K562 (cell line): ENCODE results near the gene BOLA3. TPM values are rescaled to one million over a fixed set of nuclear protein-coding genes. Genes with fewer than 3 reads are reported as not detected.
A peak's percentile ranks its signal among the peaks of the same experiment; 100 is the strongest.

Experiments
- BRD4 ChIP-seq: fragments of 200-600 bp; sonication (generic); IDR thresholded peaks from 2 replicates; pipeline ENCODE4 v1.6.1; 2017; ENCODE audit warnings: inconsistent platforms
- CBFA2T2 ChIP-seq: fragments of 450-650 bp; conservative IDR thresholded peaks from 2 replicates; pipeline ENCODE4 v1.6.1; 2017; ENCODE audit warnings: mild to moderate bottlenecking
- CBX8 ChIP-seq: fragments of 200-600 bp; sonication (generic); IDR thresholded peaks from 2 replicates; pipeline ENCODE4 v1.6.1; 2012; ENCODE audit warnings: borderline replicate concordance, mixed run types, low read depth, mild to moderate bottlenecking, moderate library complexity, mixed read lengths, low read length, control low read depth, inconsistent platforms; ENCODE audit not compliant: poor library complexity, severe bottlenecking; ENCODE audit errors: extremely low read depth
- CREM ChIP-seq: IDR thresholded peaks from 2 replicates; pipeline ENCODE4 v1.6.1; 2014; ENCODE audit warnings: antibody characterized with exemption, low read depth
- CTCFL ChIP-seq: IDR thresholded peaks from 2 replicates; pipeline ENCODE4 v1.6.1; 2011; ENCODE audit warnings: borderline replicate concordance, low read depth, mild to moderate bottlenecking, moderate library complexity, low read length; ENCODE audit not compliant: insufficient read depth, poor library complexity, severe bottlenecking
- HLTF ChIP-seq: fragments of 450-650 bp; IDR thresholded peaks from 2 replicates; pipeline ENCODE4 v1.6.1; 2016
- KLF6 ChIP-seq: fragments of 250-450 bp; sonication (Bioruptor Pico); IDR thresholded peaks from 2 replicates; pipeline ENCODE4 v1.4.0; 2020; ENCODE audit warnings: mild to moderate bottlenecking, moderate library complexity, borderline replicate concordance
- LARP7 ChIP-seq: fragments of 450-650 bp; IDR thresholded peaks from 2 replicates; pipeline ENCODE4 v1.6.1; 2016
- MED1 ChIP-seq: sonication (generic); formaldehyde crosslinking; IDR thresholded peaks from 2 replicates; pipeline ENCODE4 v1.8.1; 2023; ENCODE audit warnings: missing genetic modification reagents, borderline replicate concordance
- NCOA2 ChIP-seq, 2 experiments: fragments of 450-650 bp; IDR thresholded peaks; 2 replicates each; pipeline ENCODE4 v1.6.1; 2018; ENCODE audit warnings: mild to moderate bottlenecking in 2 of 2, moderate library complexity in 1 of 2; ENCODE audit not compliant: partially characterized antibody in 2 of 2
- RB1 ChIP-seq: fragments of 450-650 bp; IDR thresholded peaks from 2 replicates; pipeline ENCODE4 v1.6.1; 2017; ENCODE audit warnings: low read depth, mild to moderate bottlenecking
- RBM22 ChIP-seq: fragments of 200-400 bp; formaldehyde crosslinking; IDR thresholded peaks from 2 replicates; pipeline ENCODE4 v1.6.1; 2018; ENCODE audit warnings: low read length, low read depth; ENCODE audit not compliant: poor library complexity, severe bottlenecking
- SMAD1 ChIP-seq: fragments of 150-350 bp; IDR thresholded peaks from 2 replicates; pipeline ENCODE4 v1.6.1; 2014; ENCODE audit warnings: low read length, low read depth; ENCODE audit not compliant: partially characterized antibody
- SRSF1 ChIP-seq: fragments of 200-400 bp; formaldehyde crosslinking; IDR thresholded peaks from 2 replicates; pipeline ENCODE4 v1.6.1; 2017; ENCODE audit warnings: mild to moderate bottlenecking, low read depth, low read length, moderate library complexity
- TCF15 ChIP-seq: fragments of 250-450 bp; sonication (Bioruptor Pico); IDR thresholded peaks from 2 replicates; pipeline ENCODE4 v1.8.0; 2022; ENCODE audit warnings: moderate library complexity, mild to moderate bottlenecking, inconsistent platforms
- YY1 ChIP-seq, 3 experiments: IDR thresholded peaks; 2 replicates each; pipeline ENCODE4 v1.6.1; 2011; ENCODE audit warnings: low read length in 2 of 3, mild to moderate bottlenecking in 2 of 3, moderate library complexity in 2 of 3, borderline replicate concordance in 1 of 3, control low read depth in 1 of 3, low read depth in 1 of 3; ENCODE audit not compliant: insufficient read depth in 3 of 3, insufficient replicate concordance in 2 of 3, control insufficient read depth in 1 of 3, insufficient read length in 1 of 3; ENCODE audit errors: extremely low read depth in 1 of 3
- ZKSCAN1 ChIP-seq: fragments of 150-350 bp; IDR thresholded peaks from 2 replicates; pipeline ENCODE4 v1.6.1; 2016; ENCODE audit warnings: low read depth, low read length
- ZNF3 ChIP-seq: fragments of 250-450 bp; sonication (Bioruptor Pico); IDR thresholded peaks from 2 replicates; pipeline ENCODE4 v1.5.0; 2021; ENCODE audit warnings: mild to moderate bottlenecking, moderate library complexity
- ZNF398 ChIP-seq: fragments of 250-450 bp; sonication (Bioruptor Pico); IDR thresholded peaks from 2 replicates; pipeline ENCODE4 v1.8.0; 2021; ENCODE audit warnings: moderate library complexity, mild to moderate bottlenecking, inconsistent platforms
- ZNF431 ChIP-seq: sonication (generic); formaldehyde crosslinking; IDR thresholded peaks from 2 replicates; pipeline ENCODE4 v1.8.0; 2022; ENCODE audit warnings: mild to moderate bottlenecking, missing genetic modification reagents
- ZNF717 ChIP-seq: fragments of 250-450 bp; sonication (Bioruptor Pico); IDR thresholded peaks from 2 replicates; pipeline ENCODE4 v1.5.0; 2021
- ZNF76 ChIP-seq: fragments of 250-450 bp; sonication (Bioruptor Pico); IDR thresholded peaks from 2 replicates; pipeline ENCODE4 v1.4.0; 2020; ENCODE audit warnings: mild to moderate bottlenecking, moderate library complexity, borderline replicate concordance
- polyA plus RNA-seq, 8 experiments: library from polyadenylated mRNA; depleted of rRNA in 4 of 8; stranded (reverse) in 5 of 8; unstranded in 3 of 8; fragments of >200 nt; fragmentation: Nextera tagmentation in 2 of 8; fragmentation: Illumina TruSeq in 1 of 8; extraction: Ambion mirVana in 2 of 8; extraction: Trizol in 1 of 8; gene quantifications; 2 replicates each; pipeline versions ENCODE4 v1.2.1 to v1.2.3, GENCODE V29; 2011 to 2014; ENCODE audit warnings: inconsistent platforms in 1 of 8, missing spikeins in 1 of 8
- total RNA-seq, 7 experiments: library from RNA; depleted of rRNA in 6 of 7; stranded (reverse); fragments of >200 nt in 6 of 7; fragmentation: Illumina TruSeq in 2 of 7; extraction: Trizol in 2 of 7; gene quantifications; 2 replicates each; pipeline versions ENCODE4 v1.2.1 to v1.2.3, GENCODE V29; 2011 to 2021; ENCODE audit warnings: low replicate concordance in 1 of 7
- TF ChIP-seq, protein P1 (sequence below): fragments of 450-650 bp; formaldehyde crosslinking; IDR thresholded peaks from 2 replicates; pipeline ENCODE4 v1.4.0; 2022; ENCODE audit warnings: mild to moderate bottlenecking, moderate library complexity

Gene BOLA3
- total and polyA plus RNA-seq, 9 of the 15 experiments (the other 6 are each of a cell fraction or from before 2014, with no cell fraction given): 149 to 619 (median 255) TPM

DNA sequence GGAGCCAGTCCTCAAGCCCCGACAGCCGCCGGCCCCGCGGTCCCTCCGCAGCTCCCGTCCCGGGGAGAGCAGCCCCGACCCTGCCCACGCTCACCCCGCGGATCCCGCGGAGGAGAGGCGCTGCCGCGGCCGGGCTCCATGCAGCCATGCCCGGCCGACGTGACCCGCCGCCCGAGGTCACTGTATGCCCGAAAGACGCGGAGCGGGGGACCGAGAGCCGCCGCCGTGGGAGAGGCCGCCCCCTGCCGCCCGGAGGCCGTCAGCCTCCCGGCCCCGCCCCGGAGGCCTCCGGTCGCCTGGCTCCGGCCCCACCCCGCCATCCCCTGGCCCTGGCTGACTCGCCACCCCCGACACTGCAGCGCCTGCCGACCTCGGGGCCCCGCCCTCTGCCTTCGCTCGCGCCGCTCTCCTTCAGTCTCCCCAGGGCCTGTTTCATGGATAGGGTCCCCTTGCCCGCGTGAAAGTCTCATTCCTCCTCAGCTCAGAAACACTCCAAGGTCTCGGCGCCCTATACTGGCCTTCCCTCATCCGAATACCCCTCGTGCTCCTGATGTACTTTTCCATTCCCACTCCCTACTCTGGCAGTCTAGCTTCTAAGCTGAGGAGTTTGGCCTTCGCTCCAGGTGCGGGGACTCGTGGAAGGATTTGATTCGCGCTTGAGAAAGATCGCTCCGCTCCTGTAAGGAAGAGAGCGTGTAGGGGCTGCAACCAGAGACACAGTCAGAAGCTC is at the start of gene BOLA3 (continued):
- TF ChIP-seq, protein P1, sequence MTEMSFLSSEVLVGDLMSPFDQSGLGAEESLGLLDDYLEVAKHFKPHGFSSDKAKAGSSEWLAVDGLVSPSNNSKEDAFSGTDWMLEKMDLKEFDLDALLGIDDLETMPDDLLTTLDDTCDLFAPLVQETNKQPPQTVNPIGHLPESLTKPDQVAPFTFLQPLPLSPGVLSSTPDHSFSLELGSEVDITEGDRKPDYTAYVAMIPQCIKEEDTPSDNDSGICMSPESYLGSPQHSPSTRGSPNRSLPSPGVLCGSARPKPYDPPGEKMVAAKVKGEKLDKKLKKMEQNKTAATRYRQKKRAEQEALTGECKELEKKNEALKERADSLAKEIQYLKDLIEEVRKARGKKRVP (CRISPR knock-in tag): no peak; the same call in 1 of the 2 replicates
- TF ChIP-seq KLF6 (CRISPR knock-in tag) (no peak), ZKSCAN1 (no peak), ZNF3 (CRISPR knock-in tag) (no peak), LARP7 (no peak), MED1 (no peak), BRD4 (no peak), CBX8 (no peak), HLTF (0 out of 2 replicates have a peak, but pooled peaks have one; percentile 43), NCOA2 (IDR thresholded peaks at IDR 0.05; ENCODE audit: partially characterized antibody in 2 of 2) (no peak), CBFA2T2 (no peak), CREM (peak; percentile 78), ZNF431 (CRISPR knock-in tag) (no peak), SRSF1 (no peak), RBM22 (no peak), ZNF398 (no peak), RB1 (peak; percentile 97), YY1 (IDR thresholded peaks at IDR 0.05; ENCODE audit: borderline replicate concordance in 1 of 3, control insufficient read depth in 1 of 3, extremely low read depth in 1 of 3, insufficient read depth in 3 of 3, insufficient read length in 1 of 3, insufficient replicate concordance in 2 of 3, low read depth in 1 of 3, low read length in 2 of 3) (peak; percentile 45 to 89 (median 89)), CTCFL (peak; percentile 89), ZNF717 (no peak), SMAD1 (no peak), TCF15 (CRISPR knock-in tag) (no peak), ZNF76 (CRISPR knock-in tag) (no peak)
